Liver (tissue), 2 donors: ENCODE results near the gene CROT.

ENCODE experiments used
- ATF3 ChIP-seq: IDR thresholded peaks from 2 replicates; pipeline ENCODE4 v1.6.1; 2016; ENCODE audit warnings: antibody characterized with exemption
- RXRA ChIP-seq, 2 donors: IDR thresholded peaks; 2 replicates each; pipeline ENCODE4 v1.6.1; 2017 to 2018; ENCODE audit warnings: antibody characterized with exemption in 2 of 2, mild to moderate bottlenecking in 1 of 2
- YY1 ChIP-seq: IDR thresholded peaks from 2 replicates; pipeline ENCODE4 v1.6.1; 2016; ENCODE audit warnings: antibody characterized with exemption, mild to moderate bottlenecking
- donor health status: healthy.

DNA sequence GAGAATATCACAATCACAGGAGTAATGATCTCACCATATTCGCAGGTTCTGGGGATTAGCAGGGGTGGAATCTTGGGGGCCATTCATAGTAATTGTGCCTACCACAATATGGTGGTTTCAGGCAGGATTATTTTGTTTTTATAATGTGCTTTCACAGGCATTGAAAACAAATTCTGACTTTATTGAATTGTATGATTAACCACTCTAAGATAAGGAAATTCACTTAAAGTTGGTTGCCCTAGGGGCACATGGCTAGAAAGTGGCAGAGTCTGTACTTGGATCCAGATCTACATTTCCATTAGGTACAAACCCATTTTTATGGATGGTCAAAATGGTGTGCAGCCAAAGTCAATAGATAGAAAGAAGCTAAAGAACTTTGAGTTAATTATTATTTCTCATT lies 1.7 kb downstream of the CROT start:
- no peak for TF ChIP-seq RXRA (IDR thresholded peaks at IDR 0.05)
- no peak for TF ChIP-seq ATF3
- TF ChIP-seq YY1: no peak
